Skin of body (tissue), 2 donors: ENCODE data around the gene SCLT1. TPM values are rescaled to one million over a fixed set of nuclear protein-coding genes. Genes with fewer than 3 reads are reported as not detected.

Experiments
- DNase-seq: peaks from one replicate; lab custom pipeline; 2025; lab: John Stamatoyannopoulos, UW
- total RNA-seq: library from RNA; depleted of rRNA; stranded (reverse); fragments of >200 nt; gene quantifications from one replicate; pipeline ENCODE4 v1.2.3, GENCODE V29; 2014

SCLT1 gene
- total RNA-seq, 1 donor from 2014 or later: 28.3 TPM

GRCh38 chr4:128961405-128961804, 131.9 kb downstream of the SCLT1 start:
- no peak for DNase-seq

DNA sequence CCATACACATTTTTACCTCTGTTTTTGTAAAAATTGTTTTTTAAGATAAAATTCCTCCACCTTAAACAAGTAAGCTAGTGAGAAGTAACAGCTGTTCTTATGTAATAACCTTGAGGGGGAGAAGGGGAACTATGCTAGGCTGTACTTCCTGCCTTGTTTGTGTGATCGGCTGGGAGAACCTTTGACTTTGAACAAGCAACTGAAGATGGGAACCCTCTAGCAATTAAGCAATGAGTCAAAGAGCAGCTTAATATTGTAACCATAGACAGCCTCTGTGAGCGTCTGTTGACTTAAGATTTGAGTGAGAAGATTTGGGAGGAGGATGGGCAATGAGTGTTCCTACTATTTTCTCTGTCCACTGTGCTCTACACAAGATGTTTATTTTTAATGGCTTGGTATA, 135.1 kb downstream of the SCLT1 start:
- DNase-seq: no peak

DNA sequence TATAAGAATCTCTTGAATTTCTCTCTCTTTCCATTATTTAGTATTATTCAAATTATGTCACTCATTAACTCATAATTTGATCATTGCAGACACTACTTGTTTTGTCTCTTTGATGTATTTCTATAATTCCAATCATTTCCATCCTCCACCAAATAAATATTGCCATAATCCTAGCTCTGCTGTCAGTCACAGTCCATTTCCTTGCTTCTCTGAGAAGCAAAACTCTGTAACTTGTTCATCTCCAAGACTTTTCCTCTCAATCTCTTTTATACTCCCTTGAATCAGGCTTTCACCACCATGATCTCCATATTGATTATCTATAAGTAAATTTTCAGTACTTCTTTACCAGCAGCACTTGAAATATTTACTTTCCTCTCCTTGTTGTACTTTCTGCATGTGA, 135.9 kb downstream of the SCLT1 start:
- DNase-seq: no peak

GRCh38 chr4:128955751-128956150, 137.6 kb downstream of the SCLT1 start:
- DNase-seq: no peak

GRCh38 chr4:128954941-128955340, 138.4 kb downstream of the SCLT1 start:
- DNase-seq: no peak

DNA sequence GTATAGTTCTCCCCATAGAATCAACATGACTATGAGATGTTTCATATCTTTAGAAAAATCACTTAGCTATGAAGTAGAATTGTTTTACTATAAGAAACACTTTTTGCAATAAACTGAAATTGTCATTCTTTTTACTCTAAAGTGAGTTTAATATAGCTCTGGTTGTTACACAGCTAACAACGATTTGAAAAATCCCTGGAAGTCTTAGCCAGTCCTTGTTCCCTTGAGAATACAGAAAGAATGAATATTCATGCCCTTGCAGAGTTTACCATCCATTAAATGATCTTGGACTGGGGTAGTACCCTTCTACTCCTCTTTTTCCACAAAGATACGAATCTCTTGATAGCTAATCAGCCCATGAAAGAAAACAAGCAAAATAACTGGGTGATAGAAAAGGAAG, 142.0 kb downstream of the SCLT1 start:
- DNase-seq: no peak

DNA sequence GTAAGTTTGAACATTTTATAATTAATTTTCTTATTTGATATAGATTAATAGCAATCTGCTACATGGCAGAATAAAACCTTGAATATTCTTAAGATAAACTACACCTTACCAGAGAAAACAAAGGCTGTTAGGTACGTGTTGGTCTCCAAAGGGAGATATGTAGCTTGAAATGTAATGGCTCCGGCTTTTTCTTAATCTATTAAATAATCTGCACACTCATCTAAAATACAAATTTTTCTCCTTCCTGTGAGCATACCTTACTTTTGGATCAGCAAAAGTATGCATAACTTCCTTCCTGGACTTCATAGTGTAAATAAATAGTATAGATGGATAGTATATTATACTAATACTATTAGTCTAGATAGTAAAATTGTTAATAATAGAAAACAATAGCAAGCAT, 142.5 kb downstream of the SCLT1 start:
- no peak for DNase-seq

DNA sequence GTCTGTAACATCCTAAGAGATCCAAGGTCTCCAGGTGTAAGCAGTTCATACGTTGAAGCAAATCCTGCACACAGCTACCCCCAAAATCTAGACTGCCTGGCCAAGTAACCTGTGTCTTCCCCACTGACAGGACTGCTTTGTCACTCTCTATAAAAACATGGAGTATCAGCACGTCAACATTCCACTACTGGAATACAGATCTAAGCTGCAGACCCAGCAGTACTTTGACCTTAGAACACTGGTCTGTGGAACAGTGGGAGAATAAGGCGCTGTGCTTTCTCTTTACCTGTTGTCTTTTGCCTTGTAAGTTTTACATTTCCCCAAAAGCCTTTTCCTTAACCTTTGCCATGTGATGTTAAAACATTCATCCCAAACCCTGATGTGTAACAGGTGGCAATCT, 146.4 kb downstream of the SCLT1 start:
- no peak for DNase-seq

DNA sequence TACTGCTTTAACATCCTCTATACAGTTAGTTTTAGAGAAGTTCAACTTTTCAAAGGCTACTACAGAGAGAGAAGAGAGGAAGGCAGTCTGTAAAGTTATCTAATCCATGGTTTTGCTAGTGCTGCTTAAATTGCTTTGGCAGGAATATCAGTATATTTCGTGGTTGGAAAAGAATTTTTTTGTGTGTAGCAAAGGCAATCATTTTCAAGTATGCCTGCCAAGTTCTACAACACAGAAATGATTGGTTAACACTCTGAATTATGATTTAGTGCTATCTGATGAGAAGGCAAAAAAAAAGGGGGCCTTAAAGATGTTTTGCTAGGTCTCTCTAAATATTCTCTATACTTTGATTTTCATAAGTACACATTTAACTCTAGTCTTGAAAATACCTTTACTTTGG, 150.7 kb downstream of the SCLT1 start:
- DNase-seq: peak; percentile 22

DNA sequence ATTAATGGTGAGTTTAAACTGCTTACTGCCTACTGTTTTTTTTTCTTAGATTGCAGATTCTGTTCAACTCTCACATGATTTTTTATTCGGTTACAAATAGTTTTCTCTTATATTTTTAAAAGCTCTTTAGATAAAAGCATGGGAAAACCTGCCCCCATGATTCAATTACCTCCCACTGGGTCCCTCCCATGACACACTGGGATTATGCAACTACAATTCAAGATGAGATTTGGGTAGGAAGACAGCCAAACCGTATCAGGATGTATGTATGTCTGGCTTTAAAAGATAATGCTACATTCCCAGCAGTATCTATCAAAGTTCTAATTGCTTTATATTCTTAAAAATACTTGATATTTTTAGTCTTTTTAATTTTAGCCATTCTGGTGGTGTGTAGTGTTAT, 152.4 kb downstream of the SCLT1 start:
- no peak for DNase-seq

- DNase-seq: no peak
These were observed 163.3 kb downstream of the SCLT1 start for GRCh38 chr4:128930051-128930450.

GRCh38 chr4:128924951-128925350, 168.4 kb downstream of the SCLT1 start:
- no peak for DNase-seq

DNA sequence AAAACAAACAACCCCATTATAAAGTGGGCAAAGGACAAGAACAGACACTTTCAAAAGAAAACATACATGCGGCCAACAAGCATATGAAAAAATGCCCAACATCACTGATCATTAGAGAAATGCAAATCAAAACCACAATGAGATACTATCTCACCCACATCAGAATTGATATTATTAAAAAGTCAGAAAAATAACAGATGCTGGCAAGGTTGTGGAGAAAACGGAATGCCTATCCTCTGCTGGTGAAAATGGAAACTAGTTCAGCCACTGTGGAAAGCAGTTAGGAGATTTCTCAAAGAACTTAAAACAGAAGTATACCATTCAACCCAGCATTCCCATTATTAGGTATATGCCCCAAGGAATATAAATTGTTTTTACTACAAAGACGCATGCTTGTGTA, 171.4 kb downstream of the SCLT1 start:
- no peak for DNase-seq

GRCh38 chr4:128917781-128918180, 175.6 kb downstream of the SCLT1 start:
- no peak for DNase-seq

DNA sequence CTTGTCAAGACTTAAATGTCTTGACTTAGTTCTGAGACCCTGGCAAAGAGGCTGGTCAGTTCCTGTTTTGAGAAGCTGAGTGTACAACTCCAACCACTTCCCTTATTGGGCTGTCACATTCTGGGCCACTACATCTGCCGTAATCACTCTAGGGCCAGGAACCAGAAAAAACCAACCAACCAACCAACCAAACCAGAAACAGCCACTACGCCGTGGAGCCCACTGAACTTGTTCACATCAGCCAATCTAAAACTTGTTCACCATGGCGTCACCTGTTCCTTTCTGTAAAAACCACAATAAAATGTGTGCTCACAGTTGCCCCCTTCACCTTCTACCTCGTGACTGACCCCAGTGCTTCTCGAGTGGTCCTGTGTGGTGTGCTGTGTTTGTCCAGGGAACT, 176.5 kb downstream of the SCLT1 start:
- no peak for DNase-seq

GRCh38 chr4:128915544-128915943, 177.8 kb downstream of the SCLT1 start:
- no peak for DNase-seq

GRCh38 chr4:128913228-128913627, 180.1 kb downstream of the SCLT1 start:
- DNase-seq: no peak

DNA sequence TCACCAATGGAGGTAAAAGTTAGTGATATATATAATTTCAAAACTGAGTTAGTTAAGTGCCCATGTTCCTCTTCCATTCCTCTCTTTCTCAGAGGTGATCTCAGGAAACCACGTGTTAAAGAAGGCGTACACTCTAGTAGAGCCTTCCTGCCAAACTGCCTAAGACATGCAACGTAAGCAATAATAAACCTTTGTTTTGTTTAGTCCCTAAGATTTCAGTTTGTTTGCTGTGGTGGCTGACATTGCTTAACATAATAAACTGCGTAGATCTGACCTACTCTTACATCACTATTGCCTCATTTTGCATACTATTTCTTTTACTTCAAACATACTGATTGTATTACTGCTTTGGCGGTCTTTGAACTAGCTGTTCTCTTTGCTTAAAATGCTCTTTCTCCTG, 184.6 kb downstream of the SCLT1 start:
- no peak for DNase-seq

GRCh38 chr4:128907981-128908380, 185.4 kb downstream of the SCLT1 start:
- DNase-seq: no peak

DNA sequence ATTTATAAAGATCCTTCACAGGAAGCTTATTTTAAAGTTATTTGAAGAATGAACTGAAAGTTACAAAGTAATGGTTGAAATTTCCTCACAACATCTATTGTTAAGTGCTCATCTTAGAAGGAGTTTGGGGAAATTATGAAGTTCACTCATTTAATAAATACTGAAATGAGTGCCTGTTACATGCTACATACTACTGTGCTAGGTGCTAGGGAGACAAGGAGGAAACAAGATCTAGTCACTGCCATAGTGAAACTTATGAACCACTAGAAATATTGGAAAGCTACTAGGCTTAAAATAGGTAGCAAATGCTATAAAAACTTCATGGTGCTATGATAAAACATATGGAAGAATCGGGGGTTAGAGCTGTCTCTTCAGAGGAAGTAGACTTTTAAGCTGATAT, 186.8 kb downstream of the SCLT1 start:
- no peak for DNase-seq

GRCh38 chr4:128904821-128905220, 188.5 kb downstream of the SCLT1 start:
- DNase-seq: no peak

DNA sequence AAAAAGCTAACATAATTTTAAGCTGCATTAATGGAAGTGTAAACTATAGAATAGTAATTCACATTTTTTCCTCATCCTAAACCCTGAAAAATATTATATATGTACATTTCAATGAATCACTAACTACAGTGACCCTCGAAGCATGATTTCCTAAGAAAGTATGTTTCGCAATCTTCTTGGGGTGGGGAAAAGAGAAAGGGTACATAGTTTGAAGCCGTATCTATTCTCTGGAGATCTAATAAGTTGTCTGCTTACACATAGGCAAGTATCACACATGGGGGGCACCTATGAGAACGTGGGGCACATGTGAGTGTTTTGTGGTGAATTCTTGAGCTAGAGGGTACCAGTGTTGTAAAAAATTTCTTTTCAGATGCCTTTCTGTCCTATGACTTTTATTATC, 212.7 kb downstream of the SCLT1 start:
- DNase-seq: no peak

DNA sequence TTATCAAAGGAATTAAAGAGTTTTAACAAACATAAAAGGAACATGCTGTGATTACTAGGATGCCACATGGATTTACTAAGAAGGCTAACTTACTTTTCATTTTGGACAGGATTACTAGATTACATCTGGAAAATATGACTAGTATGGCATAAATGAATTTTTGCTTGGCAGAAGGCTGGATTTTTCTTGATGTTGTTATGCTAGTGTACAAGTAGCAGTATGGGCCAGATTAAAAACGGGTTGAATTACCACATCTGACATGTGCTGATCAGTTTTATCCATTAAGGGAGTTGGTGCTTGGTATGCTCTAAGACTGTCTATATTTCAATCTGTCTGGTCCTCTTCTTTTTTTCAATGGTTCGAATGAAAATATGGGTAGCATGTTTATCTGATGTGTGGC, 213.4 kb downstream of the SCLT1 start:
- DNase-seq: no peak

DNA sequence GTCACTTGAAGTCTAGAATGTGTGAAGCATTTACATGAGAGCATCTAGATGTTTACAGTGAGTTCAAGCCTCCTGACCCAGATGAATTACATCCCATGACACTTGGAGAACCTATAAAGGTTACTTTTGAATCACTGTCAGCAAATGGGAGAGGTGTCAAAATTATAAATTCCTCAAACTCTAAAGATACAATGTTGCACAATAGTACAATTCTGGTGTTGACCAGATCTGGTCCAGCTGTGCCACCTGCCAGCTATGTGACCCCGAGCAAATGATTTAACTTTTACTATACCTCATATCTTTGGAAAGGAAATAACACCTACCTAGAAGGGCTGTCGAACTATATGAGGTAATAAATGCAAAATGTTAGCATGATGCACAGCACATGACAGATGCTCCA, 214.1 kb downstream of the SCLT1 start:
- DNase-seq: no peak

DNA sequence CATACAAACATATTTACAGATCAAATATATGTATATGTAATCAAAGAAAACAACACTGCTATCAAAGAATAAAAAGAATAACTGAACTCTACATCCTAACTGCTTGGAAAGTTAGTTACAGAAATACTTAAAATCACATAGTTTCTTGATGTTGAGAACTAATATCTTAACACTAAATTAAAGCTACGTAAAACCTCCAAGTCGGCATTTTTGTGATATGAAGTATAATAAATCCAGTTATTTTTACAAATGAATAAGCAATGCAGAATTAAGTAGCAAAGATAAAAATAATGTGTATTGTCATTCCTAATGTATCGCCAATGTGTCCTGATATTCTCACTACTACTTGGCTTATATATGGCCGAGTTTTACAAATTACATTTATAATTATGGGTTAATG, 215.4 kb downstream of the SCLT1 start:
- DNase-seq: no peak
